ENCODE measurements around the gene SOHLH1.

- TF ChIP-seq CTCF (IDR thresholded peaks at IDR 0.05), result no peak
- no peak for TF ChIP-seq POLR2A (IDR thresholded peaks at IDR 0.05)
Measured at GRCh38 chr9:135659252-135659651, 40.0 kb downstream of the SOHLH1 start.
